HL-60 (cell line): ENCODE measurements around the gene NKD1.

Experiments used
- DNase-seq, 2 experiments: peaks; one replicate each; pipeline ENCODE4 v3.0.0-alpha.2; 2010 to 2020; ENCODE audit warnings: low read depth in 1 of 2, low spot score in 1 of 2
- H3K27ac ChIP-seq: fragments of 250-450 bp; sonication (Bioruptor Pico); replicated peaks from 2 replicates; pipeline ENCODE4 v1.5.1; 2020; ENCODE audit warnings: mild to moderate bottlenecking, moderate library complexity
- H3K27me3 ChIP-seq: fragments of 250-450 bp; sonication (Bioruptor Pico); 2 replicates; pipeline ENCODE4 v1.5.1; 2021; ENCODE audit warnings: mild to moderate bottlenecking, moderate library complexity; ENCODE audit not compliant: insufficient read depth, poor library complexity, severe bottlenecking
- H3K4me3 ChIP-seq: replicated peaks from 2 replicates; pipeline ENCODE4 v1.5.1; 2011; ENCODE audit warnings: mild to moderate bottlenecking, control low read depth, low read length; ENCODE audit not compliant: insufficient read depth
- GABPA ChIP-seq: IDR thresholded peaks from 2 replicates; pipeline ENCODE4 v1.6.1; 2012; ENCODE audit warnings: low read depth
- POLR2AphosphoS5 ChIP-seq: IDR thresholded peaks from 2 replicates; pipeline ENCODE4 v1.6.1; 2012; ENCODE audit warnings: low read depth
- SPI1 ChIP-seq: IDR thresholded peaks from 2 replicates; pipeline ENCODE4 v1.6.1; 2012; ENCODE audit warnings: low read depth, mild to moderate bottlenecking, borderline replicate concordance
- TF ChIP-seq, protein P1 (sequence below): IDR thresholded peaks from 2 replicates; pipeline ENCODE4 v1.6.1; 2012; ENCODE audit warnings: low read depth; ENCODE audit not compliant: insufficient replicate concordance
- TF ChIP-seq, protein P2 (sequence below): IDR thresholded peaks from one replicate; pipeline ENCODE4 v1.5.1; 2011; ENCODE audit warnings: low read length, control low read depth, inconsistent platforms; ENCODE audit not compliant: insufficient read depth

NKD1 gene

GRCh38 chr16:50559342-50559741 lies 11.1 kb downstream of the NKD1 start:
- H3K4me3 ChIP-seq = no peak overlapping the region
- no peak overlapping the region for H3K27ac ChIP-seq
- H3K27me3 ChIP-seq = no peaks in the 10 kb centered on the region
- TF ChIP-seq, protein P1, sequence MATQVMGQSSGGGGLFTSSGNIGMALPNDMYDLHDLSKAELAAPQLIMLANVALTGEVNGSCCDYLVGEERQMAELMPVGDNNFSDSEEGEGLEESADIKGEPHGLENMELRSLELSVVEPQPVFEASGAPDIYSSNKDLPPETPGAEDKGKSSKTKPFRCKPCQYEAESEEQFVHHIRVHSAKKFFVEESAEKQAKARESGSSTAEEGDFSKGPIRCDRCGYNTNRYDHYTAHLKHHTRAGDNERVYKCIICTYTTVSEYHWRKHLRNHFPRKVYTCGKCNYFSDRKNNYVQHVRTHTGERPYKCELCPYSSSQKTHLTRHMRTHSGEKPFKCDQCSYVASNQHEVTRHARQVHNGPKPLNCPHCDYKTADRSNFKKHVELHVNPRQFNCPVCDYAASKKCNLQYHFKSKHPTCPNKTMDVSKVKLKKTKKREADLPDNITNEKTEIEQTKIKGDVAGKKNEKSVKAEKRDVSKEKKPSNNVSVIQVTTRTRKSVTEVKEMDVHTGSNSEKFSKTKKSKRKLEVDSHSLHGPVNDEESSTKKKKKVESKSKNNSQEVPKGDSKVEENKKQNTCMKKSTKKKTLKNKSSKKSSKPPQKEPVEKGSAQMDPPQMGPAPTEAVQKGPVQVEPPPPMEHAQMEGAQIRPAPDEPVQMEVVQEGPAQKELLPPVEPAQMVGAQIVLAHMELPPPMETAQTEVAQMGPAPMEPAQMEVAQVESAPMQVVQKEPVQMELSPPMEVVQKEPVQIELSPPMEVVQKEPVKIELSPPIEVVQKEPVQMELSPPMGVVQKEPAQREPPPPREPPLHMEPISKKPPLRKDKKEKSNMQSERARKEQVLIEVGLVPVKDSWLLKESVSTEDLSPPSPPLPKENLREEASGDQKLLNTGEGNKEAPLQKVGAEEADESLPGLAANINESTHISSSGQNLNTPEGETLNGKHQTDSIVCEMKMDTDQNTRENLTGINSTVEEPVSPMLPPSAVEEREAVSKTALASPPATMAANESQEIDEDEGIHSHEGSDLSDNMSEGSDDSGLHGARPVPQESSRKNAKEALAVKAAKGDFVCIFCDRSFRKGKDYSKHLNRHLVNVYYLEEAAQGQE = no peak
- TF ChIP-seq SPI1 = no peak
- TF ChIP-seq, protein P2, sequence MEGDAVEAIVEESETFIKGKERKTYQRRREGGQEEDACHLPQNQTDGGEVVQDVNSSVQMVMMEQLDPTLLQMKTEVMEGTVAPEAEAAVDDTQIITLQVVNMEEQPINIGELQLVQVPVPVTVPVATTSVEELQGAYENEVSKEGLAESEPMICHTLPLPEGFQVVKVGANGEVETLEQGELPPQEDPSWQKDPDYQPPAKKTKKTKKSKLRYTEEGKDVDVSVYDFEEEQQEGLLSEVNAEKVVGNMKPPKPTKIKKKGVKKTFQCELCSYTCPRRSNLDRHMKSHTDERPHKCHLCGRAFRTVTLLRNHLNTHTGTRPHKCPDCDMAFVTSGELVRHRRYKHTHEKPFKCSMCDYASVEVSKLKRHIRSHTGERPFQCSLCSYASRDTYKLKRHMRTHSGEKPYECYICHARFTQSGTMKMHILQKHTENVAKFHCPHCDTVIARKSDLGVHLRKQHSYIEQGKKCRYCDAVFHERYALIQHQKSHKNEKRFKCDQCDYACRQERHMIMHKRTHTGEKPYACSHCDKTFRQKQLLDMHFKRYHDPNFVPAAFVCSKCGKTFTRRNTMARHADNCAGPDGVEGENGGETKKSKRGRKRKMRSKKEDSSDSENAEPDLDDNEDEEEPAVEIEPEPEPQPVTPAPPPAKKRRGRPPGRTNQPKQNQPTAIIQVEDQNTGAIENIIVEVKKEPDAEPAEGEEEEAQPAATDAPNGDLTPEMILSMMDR = no peak
- no peak for TF ChIP-seq GABPA
- no peak for TF ChIP-seq POLR2AphosphoS5
- no peak for DNase-seq

GRCh38 chr16:50559804-50560514 lies 11.8 kb downstream of the NKD1 start:
- no peak overlapping the region for H3K4me3 ChIP-seq
- no peak for DNase-seq
- TF ChIP-seq GABPA (no peak), POLR2AphosphoS5 (no peak), SPI1 (no peak)
- TF ChIP-seq, protein P2 = no peak
- TF ChIP-seq, protein P1 = no peak
- H3K27ac ChIP-seq = no peak overlapping the region
- H3K27me3 ChIP-seq = no peaks in the 10 kb centered on the region

DNA sequence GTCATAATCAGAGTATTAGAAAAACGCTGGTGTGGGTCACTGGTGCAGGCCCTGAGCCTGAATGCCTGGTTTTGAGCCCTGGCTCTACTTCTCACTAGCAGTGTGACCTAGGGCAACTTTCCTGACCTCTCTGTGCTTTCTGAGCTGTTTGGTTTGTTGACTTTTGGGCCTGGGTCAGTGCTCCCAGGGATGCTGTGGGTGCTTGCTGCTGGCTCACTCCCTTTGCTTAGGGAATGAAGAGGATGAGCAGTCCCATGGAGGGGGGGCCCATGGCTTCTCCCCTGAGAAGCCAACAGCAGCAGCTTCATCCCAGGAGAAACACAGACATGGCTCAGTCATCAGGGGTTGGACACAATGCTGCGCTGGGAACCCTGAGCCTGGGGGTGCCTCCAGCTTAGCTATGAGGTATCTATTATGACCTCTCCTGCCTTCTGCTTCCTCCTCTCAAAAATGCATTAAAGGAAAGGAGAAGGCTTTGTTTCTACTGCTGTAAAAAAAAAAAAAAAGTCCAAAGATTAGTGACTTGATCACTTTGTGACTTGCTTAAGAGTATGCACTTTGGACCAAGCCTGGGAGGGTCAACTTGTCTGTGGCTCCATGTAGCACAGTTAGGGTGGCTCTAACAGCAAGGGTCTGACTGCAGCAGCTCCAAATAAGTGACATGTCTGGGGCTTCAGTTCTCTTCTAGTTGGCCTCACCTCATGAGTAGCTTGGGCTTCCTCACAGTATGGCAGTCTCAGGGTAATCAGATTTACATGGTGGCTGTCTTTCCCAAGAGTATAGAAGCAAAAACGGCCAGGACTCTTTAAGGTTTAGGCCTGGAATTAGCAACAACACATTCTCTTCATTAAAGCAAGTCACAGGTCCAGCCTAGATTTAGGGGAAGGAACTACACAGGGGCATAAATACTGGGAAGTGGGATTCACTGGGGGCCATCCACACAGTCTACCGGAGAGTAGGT lies 13.0 kb downstream of the NKD1 start:
- TF ChIP-seq POLR2AphosphoS5 (no peak), SPI1 (no peak), GABPA (no peak)
- TF ChIP-seq, protein P1 = no peak
- TF ChIP-seq, protein P2 = no peak
- no peak overlapping the region for H3K4me3 ChIP-seq
- no peaks in the 10 kb centered on the region for H3K27me3 ChIP-seq
- no peak for DNase-seq
- no peak overlapping the region for H3K27ac ChIP-seq
